HG03439 (cell line): ENCODE measurements around the gene PKMYT1.

ENCODE experiments used
- ATAC-seq: cut with Tn5 transposase; IDR thresholded peaks from one replicate; pipeline ENCODE4 v1.9.1; 2021; ENCODE audit warnings: mild to moderate bottlenecking, moderate library complexity; ENCODE audit not compliant: unreplicated experiment

The PKMYT1 gene

DNA sequence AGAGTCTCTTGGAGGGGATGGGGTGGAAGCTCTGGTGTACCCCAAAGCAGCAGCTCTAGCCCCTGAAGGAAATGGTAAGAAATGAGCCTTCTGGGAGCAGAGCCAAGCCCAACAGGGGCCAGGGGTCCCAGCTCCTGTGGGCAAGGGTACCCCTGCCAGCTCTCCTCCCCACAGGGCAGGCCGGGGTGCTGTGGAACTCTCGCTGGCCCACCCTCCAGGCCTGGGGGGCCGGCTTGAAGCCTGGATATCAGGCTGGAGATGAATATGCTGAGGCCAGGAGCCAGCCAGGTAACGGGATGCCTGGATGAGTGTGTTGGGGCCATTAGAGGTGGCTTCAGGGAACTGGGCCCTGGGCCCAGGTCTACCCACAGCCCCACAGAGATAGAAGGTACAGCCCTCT, 20.3 kb upstream of the PKMYT1 start:
- no peak for ATAC-seq

DNA sequence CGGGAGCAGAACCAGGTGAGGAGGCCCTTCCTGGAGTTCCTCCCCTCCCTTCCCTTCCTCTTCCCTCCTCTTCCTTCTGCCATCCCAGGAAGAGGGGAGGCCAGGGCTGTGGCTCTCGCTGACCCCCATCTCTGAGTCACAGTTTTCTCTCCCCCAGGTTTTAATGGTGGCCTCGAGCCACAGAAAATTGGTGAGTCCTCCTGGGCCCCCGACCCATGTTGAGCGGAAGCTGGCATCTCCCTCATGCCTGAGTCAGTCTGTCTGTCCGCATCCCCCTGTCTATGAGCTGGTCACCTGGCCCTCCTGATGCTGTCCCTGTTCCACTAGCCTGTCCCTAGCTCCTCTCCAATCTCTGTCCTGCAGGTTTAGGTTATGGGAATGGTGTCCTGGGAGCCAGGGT, 19.7 kb upstream of the PKMYT1 start:
- ATAC-seq = no peak

DNA sequence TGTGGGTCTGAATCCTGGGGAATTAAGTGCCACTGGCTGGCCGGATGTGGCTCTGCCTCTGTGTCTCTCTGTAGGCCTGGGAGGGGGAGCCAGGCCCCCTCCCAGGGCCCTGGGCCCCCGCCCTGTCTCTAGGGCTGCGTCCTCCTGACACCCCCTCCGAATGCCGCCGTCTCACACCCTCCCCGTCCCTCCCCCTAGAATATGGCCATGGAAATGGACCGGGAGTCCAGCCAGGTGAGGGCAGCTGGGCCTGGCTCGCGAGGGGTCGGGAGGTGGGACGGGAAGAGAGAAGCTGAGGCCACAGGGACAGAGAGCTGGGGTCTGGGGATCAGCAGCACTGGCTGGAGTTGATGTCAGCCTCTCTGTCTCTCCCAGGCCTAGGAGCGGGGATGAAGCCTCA, 16.1 kb upstream of the PKMYT1 start:
- no peak for ATAC-seq

DNA sequence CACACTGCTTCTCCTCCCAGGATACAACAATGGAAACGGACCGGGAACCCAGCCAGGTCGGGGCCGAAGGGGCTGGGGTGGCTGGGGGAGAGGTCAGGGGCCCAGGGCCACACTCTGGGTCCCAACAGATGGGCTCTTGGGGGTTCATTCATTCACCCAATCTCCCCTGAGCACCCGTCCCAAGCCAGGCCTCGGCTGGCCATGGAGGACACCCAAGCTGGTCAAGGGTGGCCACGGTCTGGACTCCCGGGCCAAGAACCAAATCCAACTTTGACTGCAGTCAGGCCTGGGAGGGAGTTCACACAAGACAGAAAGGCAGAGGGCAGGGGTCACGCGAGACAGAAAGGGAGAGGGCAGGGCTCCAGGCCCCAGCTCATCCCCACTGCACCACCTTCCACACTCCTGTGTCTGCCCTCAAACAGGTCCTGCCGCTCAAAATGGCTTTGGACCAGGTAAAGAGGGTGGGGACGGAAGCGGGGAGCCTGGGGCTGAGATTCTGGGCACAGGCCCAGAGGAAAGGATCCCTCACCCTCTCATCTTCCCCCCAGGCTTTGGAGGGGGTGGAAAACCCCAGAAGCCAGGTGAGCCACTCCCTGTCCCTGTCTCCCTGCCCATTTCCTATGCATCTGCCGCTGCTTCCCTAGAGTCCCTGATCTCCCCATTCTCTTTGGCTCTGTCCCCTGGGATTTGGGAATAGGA, 12.3 kb upstream of the PKMYT1 start:
- ATAC-seq = no peak

DNA sequence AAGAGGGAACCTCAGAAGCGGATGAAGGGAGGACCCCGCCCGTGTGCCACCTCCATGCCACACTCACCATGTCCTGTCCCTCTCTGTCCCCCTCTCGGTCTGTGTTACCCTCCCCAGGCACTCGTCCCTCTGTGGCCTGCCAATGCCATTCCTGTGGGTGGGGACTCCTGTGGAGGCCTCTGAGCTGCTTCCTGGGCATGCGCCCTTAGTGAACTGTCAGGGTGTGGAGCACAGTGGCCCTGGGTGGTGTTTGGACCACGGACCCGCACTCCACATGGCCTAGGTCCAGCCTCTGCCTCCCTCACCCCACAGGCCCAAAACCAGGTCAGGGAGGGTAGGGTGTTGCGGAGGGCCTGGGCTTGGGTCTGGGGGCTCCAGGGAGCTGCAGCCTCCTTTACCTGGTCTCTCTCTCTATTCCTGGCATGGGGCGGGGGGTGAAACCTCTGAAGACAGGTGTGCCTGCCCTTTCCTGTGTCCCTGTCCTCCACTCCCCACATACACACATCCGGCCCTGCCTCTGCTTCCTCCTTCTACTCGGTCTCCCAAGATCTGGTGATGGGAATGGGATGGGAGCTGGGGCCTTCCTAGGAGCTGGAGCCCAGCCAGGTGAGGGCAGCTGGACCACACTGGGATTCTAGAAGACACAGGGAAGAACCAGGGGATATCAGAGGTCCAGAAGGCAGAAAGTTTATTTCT, 11.5 kb upstream of the PKMYT1 start:
- ATAC-seq = no peak

DNA sequence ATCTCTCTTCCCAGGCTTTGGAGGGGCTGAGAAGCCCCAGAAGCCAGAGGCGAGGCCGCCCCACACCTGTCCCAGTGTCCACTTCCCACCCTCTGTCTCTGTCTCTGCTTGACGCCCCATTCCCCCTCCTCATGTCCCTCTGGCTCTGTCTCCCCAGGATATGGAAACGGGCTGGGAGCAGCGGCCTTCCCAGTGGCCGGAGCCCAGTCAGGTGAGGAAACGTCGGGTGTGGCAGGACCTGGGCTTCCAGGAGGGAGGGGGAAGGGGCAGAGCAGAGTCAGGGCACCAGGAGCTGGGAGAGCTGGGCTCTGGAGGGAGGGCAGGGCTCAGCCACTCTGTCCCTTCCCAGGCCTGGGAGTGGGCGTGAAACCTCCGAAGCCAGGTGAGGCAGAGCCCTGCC, 10.6 kb upstream of the PKMYT1 start:
- no peak for ATAC-seq

DNA sequence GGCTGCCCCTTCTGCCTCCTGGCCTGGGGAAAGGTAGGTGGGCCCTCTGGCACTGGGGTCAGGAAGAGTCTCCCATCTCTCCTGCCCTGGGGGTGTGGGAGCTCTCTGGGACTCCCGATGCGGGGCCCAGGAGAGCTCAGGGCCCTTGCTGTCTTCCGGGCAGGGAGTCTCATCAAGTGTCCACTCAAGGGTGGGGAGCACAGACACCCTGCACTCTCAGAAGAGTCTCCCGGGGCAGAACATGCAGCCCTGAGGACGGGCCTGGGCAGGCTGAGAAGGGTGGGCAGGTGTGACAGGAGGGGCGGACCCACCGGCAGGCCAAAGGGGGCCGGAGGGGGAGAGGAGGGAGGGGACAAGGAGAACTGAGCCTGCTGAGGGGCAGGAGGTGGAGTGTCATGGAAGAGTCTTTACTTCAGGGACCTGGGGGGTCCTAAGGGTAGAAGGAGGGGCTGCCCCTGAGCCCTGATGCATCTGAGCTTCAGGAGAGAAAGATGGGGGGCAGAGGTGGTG, 8.4 kb upstream of the PKMYT1 start:
- no peak for ATAC-seq

DNA sequence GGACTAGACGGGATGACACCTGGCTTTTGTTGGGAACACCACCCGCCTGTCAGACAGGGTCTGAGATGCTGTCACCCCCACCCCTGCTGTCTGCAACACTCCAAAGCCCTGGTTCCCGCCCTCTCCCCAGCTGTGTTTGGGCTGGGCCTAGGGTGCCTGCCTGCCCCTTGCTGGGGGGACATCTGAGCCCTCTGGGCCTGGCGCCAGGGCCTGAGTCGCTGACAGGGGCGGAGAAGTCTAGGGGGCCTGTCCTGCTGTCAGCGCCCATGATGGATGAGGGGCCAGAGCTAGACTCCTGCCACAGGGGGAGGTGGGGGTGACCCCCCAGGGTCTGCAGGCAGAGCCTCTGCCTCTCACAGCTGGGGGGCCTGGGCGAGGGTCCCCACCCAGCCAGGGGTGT, 7.6 kb upstream of the PKMYT1 start:
- no peak for ATAC-seq

DNA sequence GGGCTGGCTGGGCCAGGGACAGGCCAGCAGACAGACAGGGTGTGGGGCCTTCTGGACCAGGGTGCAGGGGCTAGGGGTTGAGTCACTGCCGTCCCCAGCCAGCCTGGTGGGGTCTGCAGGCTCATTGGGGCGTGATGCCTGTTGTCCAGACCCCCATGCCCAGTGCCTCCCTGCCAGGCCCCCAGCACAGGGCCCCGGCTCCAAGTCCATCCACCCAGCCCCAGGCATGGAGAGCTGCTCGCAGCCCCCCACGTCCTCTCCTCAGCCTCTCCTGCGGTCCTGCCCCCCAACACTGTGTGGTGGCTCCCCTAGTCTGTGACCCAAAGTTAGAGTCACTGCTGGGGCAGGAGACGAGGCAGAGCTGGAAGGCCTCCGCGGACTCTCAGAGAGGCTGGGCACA, 7.0 kb upstream of the PKMYT1 start:
- ATAC-seq = no peak

DNA sequence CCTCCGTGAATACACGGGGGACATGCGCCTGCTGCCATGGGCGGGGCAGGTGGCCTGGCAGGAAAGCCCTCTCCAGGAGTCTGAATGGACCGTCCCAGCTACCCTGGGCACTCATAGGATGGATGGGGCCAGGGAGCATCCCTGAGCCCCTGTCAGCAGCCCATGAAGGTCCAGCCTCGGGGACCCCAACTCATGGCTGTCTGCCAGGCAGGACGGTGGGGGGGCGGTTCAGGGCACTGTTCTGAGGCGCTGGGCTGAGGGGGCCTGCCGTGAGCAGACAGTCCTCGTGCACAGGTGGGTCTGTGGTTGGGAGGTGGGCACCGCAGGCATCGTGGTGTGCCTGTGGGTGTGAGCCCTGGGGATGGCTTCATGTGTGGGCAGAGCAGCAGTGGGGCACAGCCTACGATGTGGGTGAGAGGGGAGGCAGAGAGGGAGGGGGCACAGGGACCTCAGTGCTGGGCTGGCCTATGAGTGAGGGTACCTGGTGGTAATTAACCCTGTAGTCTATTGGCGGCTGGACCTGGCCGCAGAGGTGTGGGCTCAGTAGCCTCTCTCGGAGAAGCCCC, 6.5 kb upstream of the PKMYT1 start:
- ATAC-seq = no peak

DNA sequence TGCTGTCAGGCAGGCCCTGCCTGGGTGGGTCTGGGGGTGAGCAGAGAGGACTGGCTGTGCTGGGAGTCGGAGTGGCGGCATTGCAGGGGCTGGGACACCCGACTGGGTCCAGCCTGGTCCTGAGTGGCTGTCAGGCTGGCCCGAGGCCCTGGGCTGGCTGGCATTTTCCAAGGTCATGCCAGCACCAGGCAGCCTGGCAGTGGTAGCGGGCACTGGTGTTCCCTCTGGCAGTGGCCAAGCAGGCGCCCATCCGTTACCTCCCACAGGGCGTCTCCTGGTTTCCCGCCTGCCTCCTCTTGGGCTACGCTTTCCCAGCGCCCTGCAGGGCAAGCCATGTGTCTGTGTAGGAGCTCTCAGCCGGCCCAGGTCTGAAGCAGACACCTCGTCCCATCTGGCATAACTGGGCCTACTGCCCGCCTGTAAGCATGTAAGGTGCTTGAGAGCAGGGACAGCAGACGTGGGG, 5.7 kb upstream of the PKMYT1 start:
- ATAC-seq = no peak

DNA sequence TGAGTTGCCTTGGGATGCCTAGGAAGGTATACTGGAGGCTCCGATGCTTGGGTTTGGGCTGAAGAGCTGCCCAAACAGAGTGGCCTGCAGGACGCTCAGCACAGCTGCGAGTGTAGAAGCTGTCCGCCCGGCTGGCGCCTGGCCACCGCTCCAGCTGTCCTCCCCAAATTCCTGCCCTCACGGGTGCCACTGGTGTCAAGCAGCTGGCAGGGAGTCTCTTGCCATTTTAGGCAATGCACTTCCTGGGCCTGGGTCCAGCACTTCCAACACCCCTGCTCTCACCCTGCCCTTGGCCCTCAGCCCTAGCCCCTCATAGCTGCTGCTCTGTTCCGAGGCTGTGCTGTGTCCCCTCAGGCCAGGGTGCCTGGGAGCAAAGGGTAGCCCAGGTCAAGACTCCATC, 5.2 kb upstream of the PKMYT1 start:
- no peak for ATAC-seq

DNA sequence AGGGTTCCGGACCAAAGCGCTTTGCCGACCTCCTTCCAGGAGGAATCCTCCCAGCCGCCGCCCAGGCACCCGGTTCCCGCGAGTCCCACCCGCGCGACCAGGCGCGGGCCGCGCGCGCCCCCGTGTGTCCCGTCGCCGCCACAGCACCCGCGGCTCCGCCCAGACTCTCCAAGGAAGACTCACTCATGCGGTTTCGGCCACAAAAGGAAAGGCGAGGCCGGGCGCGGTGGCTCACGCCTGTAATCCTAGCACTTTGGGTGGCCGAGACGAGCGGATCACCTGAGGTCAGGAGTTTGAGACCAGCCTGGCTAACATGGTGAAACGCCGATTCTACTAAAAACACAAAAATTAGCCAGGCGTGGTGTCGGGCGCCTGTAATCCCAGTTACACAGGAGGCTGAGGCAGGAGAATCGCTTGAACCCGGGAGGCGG, 3.5 kb upstream of the PKMYT1 start:
- ATAC-seq = peak; percentile 42

DNA sequence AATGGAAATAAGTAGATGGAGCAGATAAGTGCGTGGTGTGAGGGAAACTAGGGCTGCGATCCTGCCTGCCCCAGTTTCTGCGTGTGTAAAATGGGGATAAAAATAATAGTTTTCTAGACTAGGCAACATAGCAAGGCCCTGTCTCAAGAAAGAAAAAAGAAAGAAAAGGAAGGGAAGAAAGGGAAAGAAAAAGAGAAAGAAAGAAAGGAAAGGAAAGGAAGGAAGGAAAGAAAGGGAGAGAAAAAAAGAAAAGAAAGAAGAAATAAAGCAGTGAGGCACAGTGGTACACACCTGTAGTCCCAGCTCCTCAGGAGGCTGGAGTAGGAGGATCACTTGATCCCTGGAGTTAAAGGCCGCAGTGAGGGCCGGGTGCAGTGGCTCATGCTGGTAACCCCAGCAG, 2.2 kb upstream of the PKMYT1 start:
- no peak for ATAC-seq

DNA sequence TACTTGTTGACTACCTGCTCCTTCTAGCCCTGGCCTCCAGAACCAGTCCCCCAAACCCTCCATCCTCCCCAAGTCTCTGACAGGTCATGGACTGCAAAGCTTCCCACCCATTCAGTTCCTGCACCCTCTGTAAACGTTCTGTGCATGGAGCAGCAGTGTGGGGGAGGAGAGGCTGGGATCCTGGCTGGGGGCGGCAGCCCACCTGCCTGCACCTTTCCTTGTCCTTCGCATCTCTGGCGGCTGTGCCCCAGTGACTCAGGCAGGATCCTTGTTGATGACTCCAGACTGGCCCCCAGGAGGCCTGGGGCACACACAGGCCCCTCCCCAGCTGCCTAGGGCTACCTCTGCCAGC, 1.6 kb upstream of the PKMYT1 start:
- ATAC-seq = no peak

DNA sequence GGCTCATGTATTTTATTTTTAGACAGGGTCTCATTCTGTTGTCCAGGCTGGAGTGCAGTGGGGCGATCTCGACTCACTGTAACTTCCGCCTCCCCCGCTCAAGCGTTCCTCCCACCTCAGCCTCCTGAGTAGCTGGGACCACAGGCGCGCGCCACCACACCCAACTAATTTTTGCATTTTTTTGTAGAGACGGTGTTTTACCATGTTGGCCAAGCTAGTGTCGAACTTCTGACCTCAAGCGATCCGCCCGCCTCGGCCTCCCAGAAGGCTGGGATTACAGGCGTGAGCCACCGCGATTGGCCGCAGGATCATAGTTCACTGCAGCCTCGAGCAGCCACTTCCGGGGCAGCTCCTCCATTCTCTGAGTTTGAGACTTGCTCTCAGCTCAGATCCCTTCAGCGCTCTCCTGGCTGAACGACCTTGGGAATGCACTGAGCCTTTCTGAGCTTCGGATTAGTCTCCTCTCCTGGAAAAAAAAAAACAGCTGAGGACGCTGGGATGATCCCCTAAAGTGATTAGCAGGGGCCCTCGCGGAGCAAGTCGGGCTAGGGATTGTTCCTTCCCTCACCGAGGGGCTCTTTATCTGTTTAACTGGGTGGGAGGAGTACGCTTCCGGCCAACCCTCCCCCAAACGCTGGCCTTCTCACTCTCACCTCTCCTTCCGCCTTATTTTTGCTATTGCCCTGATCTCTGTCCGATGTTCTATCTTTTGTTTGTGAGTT, 1.1 kb upstream of the PKMYT1 start:
- no peak for ATAC-seq

DNA sequence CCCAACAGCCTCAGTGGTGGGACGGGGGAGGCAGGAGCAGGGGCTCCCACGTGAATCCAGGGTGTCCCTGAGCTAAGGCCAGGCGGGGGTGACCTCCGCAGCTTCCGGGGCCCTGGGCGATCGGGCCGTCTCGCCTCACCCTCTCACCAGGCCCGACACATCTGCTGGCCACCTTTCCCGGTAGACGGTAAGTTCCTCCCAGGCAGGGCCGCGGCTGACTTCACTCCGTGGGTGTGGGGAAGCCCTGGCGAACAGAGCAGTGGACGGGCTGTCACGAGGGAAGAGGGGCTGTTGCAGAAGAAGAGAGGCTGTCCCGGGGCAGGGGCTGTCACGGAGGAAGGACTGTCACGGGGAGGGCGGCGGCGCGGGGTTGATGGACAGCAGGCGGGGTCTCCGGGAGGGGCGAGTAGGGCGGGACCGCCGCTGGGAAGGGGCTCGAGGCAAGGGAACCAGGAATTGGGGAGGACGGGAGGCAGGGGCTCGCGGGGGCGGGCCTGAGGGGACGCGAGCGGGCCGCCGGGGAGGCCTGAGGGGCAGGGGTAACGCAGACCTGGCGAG, 498 bp downstream of the PKMYT1 start:
- ATAC-seq = no peak

DNA sequence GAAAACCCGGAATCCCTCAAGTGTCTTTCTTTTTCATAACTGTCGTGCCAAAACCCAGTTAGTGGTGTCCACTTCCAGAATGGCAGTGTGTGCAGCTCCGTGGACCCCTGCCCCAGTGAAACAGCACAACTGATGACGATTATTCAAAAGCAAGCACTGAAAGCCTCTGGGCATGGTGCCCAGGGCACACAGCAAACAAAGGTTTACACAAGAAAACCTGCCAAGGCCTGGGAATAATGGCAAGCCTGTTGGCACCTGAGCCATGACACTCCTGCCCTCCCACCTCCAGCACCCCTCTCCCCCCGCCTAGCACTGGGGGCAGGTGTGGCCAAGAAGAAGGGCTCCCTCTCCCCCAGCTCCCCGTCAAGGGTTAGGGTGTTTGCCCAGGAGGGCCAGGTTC, 2.8 kb downstream of the PKMYT1 start:
- no peak for ATAC-seq

DNA sequence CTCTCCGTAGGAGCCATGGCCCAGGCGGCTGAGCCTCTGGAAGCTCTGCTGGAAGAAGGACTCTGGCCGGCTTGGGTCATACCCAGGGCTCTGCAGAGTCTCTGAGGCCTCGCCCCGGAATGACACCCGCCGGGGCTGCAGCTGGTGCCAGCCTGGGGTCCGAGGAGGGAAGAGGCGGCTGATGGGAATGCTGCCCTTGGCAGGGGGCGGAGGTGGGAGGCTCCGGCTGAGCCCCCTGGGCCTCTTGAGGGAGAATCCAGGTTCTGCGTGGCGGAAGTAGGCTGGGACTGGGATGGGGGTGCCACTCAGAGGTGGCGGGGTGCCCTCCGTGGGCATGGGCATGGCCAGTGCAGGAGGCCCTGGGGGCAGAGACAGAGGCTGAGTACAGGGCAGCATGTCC, 3.6 kb downstream of the PKMYT1 start:
- ATAC-seq = no peak

DNA sequence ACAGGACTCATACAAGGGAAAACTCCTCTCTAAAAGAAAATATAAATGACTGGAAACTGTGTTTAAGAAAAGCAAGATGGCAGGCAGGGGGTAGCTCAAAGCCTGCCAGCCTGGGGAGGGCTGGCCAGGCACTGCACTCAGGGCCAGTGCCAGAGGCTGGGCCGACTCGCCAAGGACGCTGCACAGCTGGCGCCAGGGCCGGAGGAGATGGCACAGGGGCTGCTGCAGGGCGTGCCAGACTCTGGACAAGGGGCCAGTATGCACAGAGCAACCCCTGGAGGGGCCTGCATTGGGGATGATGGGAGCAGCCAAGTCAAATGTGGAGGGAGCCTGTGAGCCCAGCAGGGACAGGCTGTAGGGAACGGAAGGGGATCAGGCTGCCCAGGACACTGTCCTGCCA, 4.0 kb downstream of the PKMYT1 start:
- ATAC-seq = no peak

DNA sequence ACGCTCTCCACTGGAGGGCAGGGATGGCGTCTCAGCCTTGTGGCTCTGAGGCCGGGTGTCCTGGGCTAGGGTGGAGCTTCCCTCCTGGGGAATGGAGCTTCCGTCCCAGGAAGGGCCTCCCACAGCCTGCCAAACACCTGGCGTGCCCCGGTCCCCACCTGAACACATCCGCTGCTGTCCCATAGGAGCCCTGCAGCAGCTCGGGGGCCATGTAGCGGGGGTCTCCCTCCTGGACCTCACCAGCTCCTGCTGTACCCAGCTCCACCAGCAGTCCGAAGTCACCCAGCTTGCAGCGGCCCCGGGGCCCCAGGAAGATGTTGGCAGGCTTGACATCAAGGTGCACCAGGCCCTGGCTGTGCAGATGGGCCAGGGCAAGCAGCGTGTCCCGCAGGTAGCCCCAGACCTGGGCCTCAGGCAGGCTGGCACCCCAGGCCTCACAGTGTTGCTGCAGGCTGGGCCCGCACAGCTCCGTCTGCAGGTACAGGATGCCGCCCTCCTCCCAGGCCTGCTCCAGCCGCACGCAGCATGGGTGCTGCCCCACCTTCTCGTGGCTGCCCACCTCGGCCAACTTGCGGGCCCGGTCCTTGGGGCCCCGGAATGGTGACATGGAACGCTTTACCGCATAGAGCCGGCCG, 5.0 kb downstream of the PKMYT1 start:
- no peak for ATAC-seq
